Tibial nerve (tissue), 4 donors: ENCODE data around the gene MAN1A1. TPM values are rescaled to one million over a fixed set of nuclear protein-coding genes. Genes with fewer than 3 reads are reported as not detected.

Experiments used
- DNase-seq, 2 donors: peaks; one replicate each; pipeline ENCODE4 v3.0.0-alpha.2; 2019; ENCODE audit warnings: low spot score in 2 of 2
- H3K27ac ChIP-seq, 4 donors: fragments of 200-600 bp; sonication (generic) in 3 of 4; one replicate each; pipeline ENCODE4 v1.5.1; 2017 to 2019; ENCODE audit warnings: mild to moderate bottlenecking in 1 of 4
- H3K27me3 ChIP-seq, 2 donors: fragments of 200-600 bp; sonication (generic) in 1 of 2; one replicate each; pipeline versions ENCODE4 v1.5.1 to v1.6.0; 2017 to 2019
- H3K36me3 ChIP-seq, 3 donors: fragments of 200-600 bp; sonication (generic); one replicate each; pipeline ENCODE4 v1.5.1; 2018 to 2019
- H3K4me1 ChIP-seq, 4 donors: fragments of 200-600 bp; sonication (generic) in 3 of 4; one replicate each; pipeline ENCODE4 v1.5.1; 2017 to 2019
- H3K4me3 ChIP-seq, 4 donors: fragments of 200-600 bp; sonication (generic) in 3 of 4; one replicate each; pipeline ENCODE4 v1.5.1; 2017 to 2019; ENCODE audit warnings: mild to moderate bottlenecking in 1 of 4, moderate library complexity in 1 of 4
- H3K9me3 ChIP-seq, 4 donors: fragments of 200-600 bp; sonication (generic) in 3 of 4; one replicate each; pipeline ENCODE4 v1.5.1; 2017 to 2019
- EP300 ChIP-seq, 2 donors: sonication (generic); formaldehyde crosslinking; IDR thresholded peaks; one replicate each; pipeline ENCODE4 v1.6.1; 2017; ENCODE audit warnings: antibody characterized with exemption in 2 of 2, mild to moderate bottlenecking in 1 of 2
- POLR2A ChIP-seq, 2 donors: fragments of 450-650 bp; IDR thresholded peaks; one replicate each; pipeline ENCODE4 v1.6.1; 2017; ENCODE audit warnings: antibody characterized with exemption in 2 of 2, mild to moderate bottlenecking in 2 of 2, moderate library complexity in 2 of 2
- WGBS, 2 donors: methylation state at CpG; one replicate each; pipeline ENCODE4 v1.1.5; 2018; 5-methylcytosine and 5-hydroxymethylcytosine counted together
- total RNA-seq, 4 donors: library from RNA; depleted of rRNA; stranded (reverse); fragments of >200 nt; gene quantifications; one replicate each; pipeline ENCODE4 v1.1.0, GENCODE V29; 2016
- TF ChIP-seq, protein P1 (sequence below), 5 experiments: fragments of 200-600 bp in 3 of 5; fragments of 450-650 bp in 2 of 5; sonication (generic) in 3 of 5; IDR thresholded peaks; one replicate each; pipeline ENCODE4 v1.5.1; 2016 to 2019; ENCODE audit warnings: antibody characterized with exemption in 5 of 5, mild to moderate bottlenecking in 3 of 5, moderate library complexity in 2 of 5

The MAN1A1 gene
- total RNA-seq, 4 donors from 2014 or later = 118 to 287 (median 154) TPM

DNA sequence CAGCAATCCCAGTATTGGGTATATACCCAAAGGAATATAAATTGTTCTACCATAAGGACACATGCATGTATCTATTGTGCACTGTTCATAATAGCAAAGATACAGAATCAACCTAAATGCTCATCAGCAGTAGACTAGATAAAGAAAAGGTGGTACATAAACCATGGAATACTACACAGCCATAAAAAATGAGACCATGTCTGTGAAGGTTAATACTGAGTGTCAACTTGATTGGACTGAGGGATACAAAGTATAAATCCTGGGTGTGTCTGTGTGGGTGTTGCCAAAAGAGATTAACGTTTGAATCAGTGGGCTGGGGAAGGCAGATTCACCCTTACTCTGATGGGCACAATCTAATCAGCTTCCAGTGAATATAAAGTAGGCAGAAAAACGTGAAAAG is 86.9 kb downstream of the MAN1A1 start:
- TF ChIP-seq, protein P1, sequence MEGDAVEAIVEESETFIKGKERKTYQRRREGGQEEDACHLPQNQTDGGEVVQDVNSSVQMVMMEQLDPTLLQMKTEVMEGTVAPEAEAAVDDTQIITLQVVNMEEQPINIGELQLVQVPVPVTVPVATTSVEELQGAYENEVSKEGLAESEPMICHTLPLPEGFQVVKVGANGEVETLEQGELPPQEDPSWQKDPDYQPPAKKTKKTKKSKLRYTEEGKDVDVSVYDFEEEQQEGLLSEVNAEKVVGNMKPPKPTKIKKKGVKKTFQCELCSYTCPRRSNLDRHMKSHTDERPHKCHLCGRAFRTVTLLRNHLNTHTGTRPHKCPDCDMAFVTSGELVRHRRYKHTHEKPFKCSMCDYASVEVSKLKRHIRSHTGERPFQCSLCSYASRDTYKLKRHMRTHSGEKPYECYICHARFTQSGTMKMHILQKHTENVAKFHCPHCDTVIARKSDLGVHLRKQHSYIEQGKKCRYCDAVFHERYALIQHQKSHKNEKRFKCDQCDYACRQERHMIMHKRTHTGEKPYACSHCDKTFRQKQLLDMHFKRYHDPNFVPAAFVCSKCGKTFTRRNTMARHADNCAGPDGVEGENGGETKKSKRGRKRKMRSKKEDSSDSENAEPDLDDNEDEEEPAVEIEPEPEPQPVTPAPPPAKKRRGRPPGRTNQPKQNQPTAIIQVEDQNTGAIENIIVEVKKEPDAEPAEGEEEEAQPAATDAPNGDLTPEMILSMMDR (IDR thresholded peaks at IDR 0.05) = no peak
- TF ChIP-seq POLR2A (IDR thresholded peaks at IDR 0.05) (no peak), EP300 (IDR thresholded peaks at IDR 0.05) (no peak)
- H3K36me3 ChIP-seq = peaks cover 0 to 9% (median 0%) of the 10 kb centered on the region in 3 donors
- DNase-seq = no peak
- WGBS, 2 donors = 48 to 58% methylated on average over 2 of the region's 2 CpGs
- H3K27me3 ChIP-seq = no peaks in the 10 kb centered on the region
- no peaks in the 10 kb centered on the region for H3K9me3 ChIP-seq
- peaks cover 0 to 6% (median 2%) of the 10 kb centered on the region in 4 donors for H3K4me1 ChIP-seq
- no peak overlapping the region for H3K27ac ChIP-seq
- no peak overlapping the region for H3K4me3 ChIP-seq

DNA sequence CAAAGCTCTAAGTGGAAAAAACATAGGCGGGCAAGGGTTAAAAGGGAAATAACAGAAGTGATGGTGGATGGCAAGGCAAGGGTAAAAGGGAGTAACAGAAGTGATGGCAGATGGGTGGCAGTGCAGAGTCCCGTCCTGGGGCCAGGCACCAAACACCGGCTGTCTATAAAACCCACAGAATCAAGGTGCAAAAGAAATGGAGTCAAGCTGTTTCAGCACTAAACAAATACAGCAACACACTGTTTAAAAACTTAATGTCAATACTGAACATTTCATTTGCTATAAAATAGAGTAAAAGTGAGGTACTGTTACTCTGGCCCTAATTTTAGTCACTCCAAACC is 87.6 kb downstream of the MAN1A1 start:
- Histone ChIP-seq H3K27me3 (no peaks in the 10 kb centered on the region), H3K36me3 (peaks cover 0 to 9% (median 0%) of the 10 kb centered on the region in 3 donors), H3K9me3 (no peaks in the 10 kb centered on the region), H3K4me1 (peaks cover 0 to 6% (median 2%) of the 10 kb centered on the region in 4 donors), H3K4me3 (no peak overlapping the region), H3K27ac (no peak overlapping the region)
- TF ChIP-seq POLR2A (IDR thresholded peaks at IDR 0.05) (no peak), EP300 (IDR thresholded peaks at IDR 0.05) (no peak)
- TF ChIP-seq, protein P1 (IDR thresholded peaks at IDR 0.05) = no peak
- DNase-seq = no peak
- 86 to 89% methylated on average over 3 of the region's 3 CpGs for WGBS, 2 donors

GRCh38 chr6:119259027-119259426 is 90.5 kb downstream of the MAN1A1 start:
- peaks cover 0 to 6% (median 2%) of the 10 kb centered on the region in 4 donors for H3K4me1 ChIP-seq
- DNase-seq = no peak

DNA sequence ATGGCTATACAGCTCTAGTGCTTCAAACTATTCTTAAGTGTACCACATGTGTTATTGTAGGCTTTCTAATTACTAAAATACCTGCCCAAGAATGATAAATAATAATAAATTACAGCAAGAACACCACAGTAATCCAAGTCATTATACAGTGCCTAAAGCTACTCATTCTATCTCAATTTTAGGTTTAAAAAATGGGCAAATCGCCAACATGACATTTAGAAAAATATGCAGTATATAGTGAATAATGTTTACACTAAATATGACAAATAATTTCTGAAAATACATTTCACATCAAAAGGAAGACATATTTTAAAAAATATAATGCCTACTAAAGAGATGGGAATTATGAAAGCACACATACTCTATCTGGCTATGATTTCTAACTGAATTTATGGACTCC is 91.8 kb downstream of the MAN1A1 start:
- WGBS, 2 donors = 94 to 98% methylated on average over 1 of the region's 1 CpG
- H3K27me3 ChIP-seq = no peaks in the 10 kb centered on the region
- H3K27ac ChIP-seq = no peak overlapping the region
- H3K4me1 ChIP-seq = peaks cover 0 to 6% (median 2%) of the 10 kb centered on the region in 4 donors
- no peaks in the 10 kb centered on the region for H3K9me3 ChIP-seq
- peaks cover 0 to 3% (median 0%) of the 10 kb centered on the region in 3 donors for H3K36me3 ChIP-seq
- no peak for DNase-seq
- TF ChIP-seq, protein P1 (IDR thresholded peaks at IDR 0.05) = no peak
- TF ChIP-seq EP300 (IDR thresholded peaks at IDR 0.05) = no peak
- TF ChIP-seq POLR2A (IDR thresholded peaks at IDR 0.05) = no peak
- H3K4me3 ChIP-seq = no peak overlapping the region

More at GRCh38 chr6:119259027-119259426, 90.5 kb downstream of the MAN1A1 start:
- Histone ChIP-seq H3K36me3 (peaks cover 0 to 9% (median 0%) of the 10 kb centered on the region in 3 donors), H3K27ac (no peak overlapping the region), H3K4me3 (no peak overlapping the region), H3K9me3 (no peaks in the 10 kb centered on the region), H3K27me3 (no peaks in the 10 kb centered on the region)
- no peak for TF ChIP-seq EP300 (IDR thresholded peaks at IDR 0.05)
- TF ChIP-seq, protein P1 (IDR thresholded peaks at IDR 0.05) = no peak
- no peak for TF ChIP-seq POLR2A (IDR thresholded peaks at IDR 0.05)
- WGBS, 2 donors = 81 to 83% methylated on average over 1 of the region's 1 CpG

DNA sequence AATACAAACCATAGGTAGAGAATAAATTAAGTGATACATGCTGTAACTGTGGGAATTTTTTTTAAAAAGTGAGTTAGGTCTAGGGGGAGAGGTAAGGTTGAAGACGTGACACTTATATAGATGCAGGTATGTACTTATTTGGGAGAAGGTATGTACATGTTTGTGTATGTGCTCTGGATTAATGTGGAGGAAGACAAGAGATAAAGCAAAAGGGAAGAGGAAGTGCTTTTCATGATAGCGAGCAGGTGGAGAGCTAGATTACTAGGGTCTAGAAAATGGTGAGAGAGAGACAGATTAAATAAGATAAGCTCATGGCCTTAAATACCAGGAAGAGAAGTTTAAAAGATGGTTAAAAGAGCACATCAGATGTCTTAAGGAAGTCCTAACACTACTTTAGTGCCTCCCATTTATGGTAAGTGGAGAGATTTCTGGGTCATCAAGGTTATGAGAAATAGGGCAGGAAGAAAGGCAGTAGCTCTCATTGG is 92.5 kb downstream of the MAN1A1 start:
- Histone ChIP-seq H3K27me3 (no peaks in the 10 kb centered on the region), H3K4me1 (peaks cover 0 to 6% (median 2%) of the 10 kb centered on the region in 4 donors), H3K36me3 (no peaks in the 10 kb centered on the region), H3K9me3 (no peaks in the 10 kb centered on the region), H3K27ac (no peak overlapping the region), H3K4me3 (no peak overlapping the region)
- no peak for DNase-seq
- TF ChIP-seq EP300 (IDR thresholded peaks at IDR 0.05) = no peak
- TF ChIP-seq, protein P1 (IDR thresholded peaks at IDR 0.05) = no peak
- TF ChIP-seq POLR2A (IDR thresholded peaks at IDR 0.05) = no peak
- 90 to 91% methylated on average over 2 of the region's 2 CpGs for WGBS, 2 donors
